HepG2 (cell line): Measurements from ENCODE around the gene MTCH2. TPM values are rescaled to one million over a fixed set of nuclear protein-coding genes. Genes with fewer than 3 reads are reported as not detected.

Experiments used
- DNMT3B ChIP-seq: conservative IDR thresholded peaks from 2 replicates; pipeline ENCODE4 v1.6.1; 2016; ENCODE audit warnings: missing biosample characterization, control low read depth
- GTF3A ChIP-seq: sonication (generic); formaldehyde crosslinking; conservative IDR thresholded peaks from 2 replicates; pipeline ENCODE4 v1.4.0; 2020; ENCODE audit warnings: mild to moderate bottlenecking, missing genetic modification reagents
- HIVEP1 ChIP-seq: sonication (generic); formaldehyde crosslinking; IDR thresholded peaks from 2 replicates; pipeline ENCODE4 v1.4.0; 2020; ENCODE audit warnings: mild to moderate bottlenecking, missing genetic modification reagents
- HNRNPLL ChIP-seq: fragments of 200-400 bp; formaldehyde crosslinking; IDR thresholded peaks from 2 replicates; pipeline ENCODE4 v1.6.1; 2017; ENCODE audit warnings: mild to moderate bottlenecking, low read depth, low read length; ENCODE audit not compliant: poor library complexity, severe bottlenecking
- HOXA9 ChIP-seq: sonication (generic); formaldehyde crosslinking; IDR thresholded peaks from 2 replicates; pipeline ENCODE4 v1.8.1; 2022; ENCODE audit warnings: missing genetic modification reagents, mild to moderate bottlenecking, moderate library complexity, borderline replicate concordance
- ISL2 ChIP-seq: sonication (generic); formaldehyde crosslinking; IDR thresholded peaks from 2 replicates; pipeline ENCODE4 v1.5.0; 2020; ENCODE audit warnings: missing genetic modification reagents
- KLF12 ChIP-seq: sonication (generic); formaldehyde crosslinking; IDR thresholded peaks from 2 replicates; pipeline ENCODE4 v1.4.0; 2020; ENCODE audit warnings: missing genetic modification reagents, borderline replicate concordance
- MEF2D ChIP-seq: sonication (generic); formaldehyde crosslinking; IDR thresholded peaks from 2 replicates; pipeline ENCODE4 v1.5.1; 2020; ENCODE audit warnings: mild to moderate bottlenecking, missing genetic modification reagents
- MTERF4 ChIP-seq: sonication (generic); formaldehyde crosslinking; IDR thresholded peaks from 2 replicates; pipeline ENCODE4 v1.8.0; 2023; ENCODE audit warnings: mild to moderate bottlenecking, missing genetic modification reagents
- PLRG1 ChIP-seq: fragments of 450-650 bp; conservative IDR thresholded peaks from 2 replicates; pipeline ENCODE4 v1.6.1; 2016
- SNAPC4 ChIP-seq: sonication (generic); formaldehyde crosslinking; IDR thresholded peaks from 2 replicates; pipeline ENCODE4 v1.4.0; 2020; ENCODE audit warnings: mild to moderate bottlenecking, missing genetic modification reagents
- SP1 ChIP-seq, 2 experiments: fragments of 450-650 bp in 1 of 2; sonication (generic) in 1 of 2; formaldehyde crosslinking in 1 of 2; IDR thresholded peaks; 2 replicates each; pipeline versions ENCODE4 v1.4.0 to v1.6.1; 2016 to 2020; ENCODE audit warnings: missing genetic modification reagents in 1 of 2
- SRF ChIP-seq: IDR thresholded peaks from 2 replicates; pipeline ENCODE4 v1.6.1; 2011; ENCODE audit warnings: mild to moderate bottlenecking, low read depth, low read length, moderate library complexity
- TOPORS ChIP-seq: sonication (generic); formaldehyde crosslinking; IDR thresholded peaks from 2 replicates; pipeline ENCODE4 v1.8.0; 2023; ENCODE audit warnings: mild to moderate bottlenecking, missing genetic modification reagents
- ZMAT3 ChIP-seq: sonication (generic); formaldehyde crosslinking; conservative IDR thresholded peaks from 2 replicates; pipeline ENCODE4 v1.7.0; 2021; ENCODE audit warnings: missing genetic modification reagents
- ZMAT5 ChIP-seq: sonication (generic); formaldehyde crosslinking; IDR thresholded peaks from 2 replicates; pipeline ENCODE4 v1.5.0; 2020; ENCODE audit warnings: mild to moderate bottlenecking, low read depth, missing genetic modification reagents, borderline replicate concordance
- ZMYM3 ChIP-seq: sonication (generic); formaldehyde crosslinking; IDR thresholded peaks from 2 replicates; pipeline ENCODE4 v1.5.1; 2020; ENCODE audit warnings: mild to moderate bottlenecking, missing genetic modification reagents
- ZNF260 ChIP-seq: sonication (generic); formaldehyde crosslinking; IDR thresholded peaks from 2 replicates; pipeline ENCODE4 v1.4.0; 2020; ENCODE audit warnings: missing genetic modification reagents, low read depth, mild to moderate bottlenecking, borderline replicate concordance
- ZNF326 ChIP-seq: sonication (generic); formaldehyde crosslinking; IDR thresholded peaks from 2 replicates; pipeline ENCODE4 v1.4.0; 2020; ENCODE audit warnings: missing genetic modification reagents, borderline replicate concordance
- ZNF335 ChIP-seq: sonication (generic); formaldehyde crosslinking; IDR thresholded peaks from 2 replicates; pipeline ENCODE4 v1.4.0; 2020; ENCODE audit warnings: missing genetic modification reagents
- ZNF33B ChIP-seq: sonication (generic); formaldehyde crosslinking; IDR thresholded peaks from 2 replicates; pipeline ENCODE4 v1.5.1; 2020; ENCODE audit warnings: mild to moderate bottlenecking, missing genetic modification reagents
- ZNF550 ChIP-seq: sonication (generic); formaldehyde crosslinking; IDR thresholded peaks from 2 replicates; pipeline ENCODE4 v1.4.0; 2020; ENCODE audit warnings: mild to moderate bottlenecking, missing genetic modification reagents, borderline replicate concordance
- ZSCAN22 ChIP-seq: sonication (generic); formaldehyde crosslinking; IDR thresholded peaks from 2 replicates; pipeline ENCODE4 v1.4.0; 2020; ENCODE audit warnings: mild to moderate bottlenecking, missing genetic modification reagents
- polyA plus RNA-seq, 8 experiments: library from polyadenylated mRNA; depleted of rRNA in 3 of 8; stranded (reverse) in 7 of 8; unstranded in 1 of 8; fragments of >200 nt; fragmentation: Illumina TruSeq in 4 of 8; extraction: Trizol in 4 of 8; gene quantifications; 2 replicates each; pipeline versions ENCODE4 v1.2.1 to v1.2.3, GENCODE V29; 2011 to 2016; ENCODE audit warnings: low read depth in 4 of 8, missing spikeins in 1 of 8, mixed read lengths in 1 of 8; ENCODE audit not compliant: insufficient read depth in 1 of 8
- total RNA-seq, 5 experiments: library from RNA; depleted of rRNA; stranded (reverse); fragments of >200 nt; fragmentation: Illumina TruSeq; extraction: Trizol; gene quantifications; 2 replicates each; pipeline ENCODE4 v1.2.3, GENCODE V29; 2016; ENCODE audit warnings: low read depth in 1 of 5

The MTCH2 gene
- total and polyA plus RNA-seq, 2 of the 13 experiments (the other 11 are each of a cell fraction or from before 2014, with no cell fraction given), result 112 to 272 TPM

GRCh38 chr11:47578524-47579494, 63.5 kb downstream of the MTCH2 start, which contains the start of the genes KBTBD4 and NDUFS3 (continued):
- TF ChIP-seq ZMAT5 (CRISPR knock-in tag) (no peak), SRF (peak; percentile 83), ZNF335 (CRISPR knock-in tag) (peak; percentile 87; the same call in 1 of the 2 replicates), ZMYM3 (CRISPR knock-in tag) (peak; percentile 67; the same call in 1 of the 2 replicates), ZMAT3 (CRISPR knock-in tag) (no peak), MTERF4 (CRISPR knock-in tag) (peak; percentile 83), ZSCAN22 (CRISPR knock-in tag) (peak; percentile 40; the same call in 1 of the 2 replicates), GTF3A (CRISPR knock-in tag) (0 out of 2 replicates have a peak, but pooled peaks have one; percentile 96), SP1 (IDR thresholded peaks at IDR 0.05) (no peak), SP1 (CRISPR knock-in tag; IDR thresholded peaks at IDR 0.05) (peak; percentile 94), ZNF33B (no peak), ZNF550 (CRISPR knock-in tag) (peak; percentile 88; the same call in 1 of the 2 replicates), PLRG1 (no peak), TOPORS (CRISPR knock-in tag) (peak; percentile 99), ZNF260 (CRISPR knock-in tag) (no peak), HNRNPLL (peak; percentile 75), HIVEP1 (CRISPR knock-in tag) (peak; percentile 77), ISL2 (CRISPR knock-in tag) (no peak), ZNF326 (CRISPR knock-in tag) (no peak), DNMT3B (0 out of 2 replicates have a peak, but pooled peaks have one; percentile 81), HOXA9 (no peak; the same call in 1 of the 2 replicates), SNAPC4 (CRISPR knock-in tag) (no peak), MEF2D (no peak; the same call in 1 of the 2 replicates), KLF12 (CRISPR knock-in tag) (peak; percentile 71; the same call in 1 of the 2 replicates)
